NCI-H2081 treated with DMSO at 0.1 percent for 48 hours (cell line): ENCODE measurements around the gene ADGRV1.

Experiments
- DNase-seq: peaks from one replicate; lab custom pipeline; 2025; lab: John Stamatoyannopoulos, UW

Gene ADGRV1

GRCh38 chr5:91141642-91142041, 583.0 kb downstream of the ADGRV1 start:
- DNase-seq: no peak

GRCh38 chr5:91142386-91142785, 583.8 kb downstream of the ADGRV1 start:
- DNase-seq: no peak

GRCh38 chr5:91142819-91143218, 584.2 kb downstream of the ADGRV1 start:
- DNase-seq: no peak

GRCh38 chr5:91143840-91144239, 585.2 kb downstream of the ADGRV1 start:
- DNase-seq: no peak

GRCh38 chr5:91144491-91145332, 586.1 kb downstream of the ADGRV1 start:
- no peak for DNase-seq

- no peak for DNase-seq
Observed at GRCh38 chr5:91145333-91145620, 586.7 kb downstream of the ADGRV1 start.

- no peak for DNase-seq
Observed at GRCh38 chr5:91146230-91146629, 587.6 kb downstream of the ADGRV1 start.

GRCh38 chr5:91146905-91147600, 588.5 kb downstream of the ADGRV1 start:
- no peak for DNase-seq

GRCh38 chr5:91150234-91150633, 591.6 kb downstream of the ADGRV1 start:
- DNase-seq: no peak

- DNase-seq: no peak
Observed at GRCh38 chr5:91150636-91151035, 592.0 kb downstream of the ADGRV1 start.

GRCh38 chr5:91151947-91152346, 593.4 kb downstream of the ADGRV1 start:
- no peak for DNase-seq

GRCh38 chr5:91154338-91154737, 595.7 kb downstream of the ADGRV1 start:
- no peak for DNase-seq

GRCh38 chr5:91155274-91155673, 596.7 kb downstream of the ADGRV1 start:
- DNase-seq: no peak

- DNase-seq: no peak
Observed at GRCh38 chr5:91156242-91156641, 597.6 kb downstream of the ADGRV1 start.

GRCh38 chr5:91158011-91158410, 599.4 kb downstream of the ADGRV1 start:
- DNase-seq: no peak

GRCh38 chr5:91159647-91160046, 601.0 kb downstream of the ADGRV1 start:
- no peak for DNase-seq

- DNase-seq: no peak
Observed at GRCh38 chr5:91160714-91161285, 602.2 kb downstream of the ADGRV1 start.

- no peak for DNase-seq
Observed at GRCh38 chr5:91162534-91163381, 604.2 kb downstream of the ADGRV1 start.

GRCh38 chr5:91164424-91164823, 605.8 kb downstream of the ADGRV1 start:
- DNase-seq: no peak

- no peak for DNase-seq
Observed at GRCh38 chr5:91166059-91166807, 607.6 kb downstream of the ADGRV1 start.

- no peak for DNase-seq
Observed at GRCh38 chr5:91168859-91169258, 610.3 kb downstream of the ADGRV1 start.

- no peak for DNase-seq
Observed at GRCh38 chr5:91170266-91170665, 611.7 kb downstream of the ADGRV1 start.
